Activated T-cell treated with anti-CD3 and anti-CD28 coated beads, Interleukin-2, amount 50 U/mL, for 4 hours (primary cell): ENCODE measurements around the gene EIF4ENIF1. TPM values are rescaled to one million over a fixed set of nuclear protein-coding genes. Genes with fewer than 3 reads are reported as not detected.
"Not testable (repeated sequence)": the region's sequence is repeated elsewhere in the genome, so short reads cannot be mapped to it uniquely, and the experiment has no call there.

Source experiments
- ATAC-seq, 2 donors: fragments of 200-7000 bp; cut with Tn5 transposase; one replicate each; pipeline ENCODE4 v1.10.0; 2021
- DNase-seq: peaks from one replicate; pipeline ENCODE4 v3.0.0-alpha.2; 2020
- H3K27me3 Mint-ChIP-seq: one replicate; pipeline ENCODE4 v1.8.0; 2021; ENCODE audit warnings: low read depth, mixed read lengths
- H3K36me3 Mint-ChIP-seq: one replicate; pipeline ENCODE4 v1.8.0; 2022; ENCODE audit warnings: mixed read lengths; ENCODE audit not compliant: insufficient read depth
- H3K4me1 Mint-ChIP-seq: one replicate; pipeline ENCODE4 v1.8.0; 2021; ENCODE audit warnings: low read depth, mixed read lengths
- H3K4me3 Mint-ChIP-seq: one replicate; pipeline ENCODE4 v1.8.0; 2021; ENCODE audit warnings: mild to moderate bottlenecking, moderate library complexity, mixed read lengths
- H3K9me3 Mint-ChIP-seq: one replicate; pipeline ENCODE4 v1.8.0; 2021; ENCODE audit warnings: mixed read lengths
- total RNA-seq, 3 donors: library from RNA; stranded (reverse); gene quantifications; one replicate each; pipeline ENCODE4 v1.2.1, GENCODE V29; 2021

Gene EIF4ENIF1
- total RNA-seq, 3 donors from 2014 or later, result 40.0 to 47.2 (median 44.1) TPM

GRCh38 chr22:31443516-31443915 is 46.1 kb downstream of the EIF4ENIF1 start:
- no peaks in the 10 kb centered on the region for H3K9me3 Mint-ChIP-seq
- peaks cover 33% of the 10 kb centered on the region for H3K36me3 Mint-ChIP-seq
- H3K4me1 Mint-ChIP-seq, result no peaks in the 10 kb centered on the region
- no peaks in the 10 kb centered on the region for H3K27me3 Mint-ChIP-seq
- ATAC-seq (no peak), DNase-seq (no peak)
- no peak overlapping the region for H3K4me3 Mint-ChIP-seq

- DNase-seq, result no peak
- H3K9me3 Mint-ChIP-seq, result no peaks in the 10 kb centered on the region
- H3K27me3 Mint-ChIP-seq, result no peaks in the 10 kb centered on the region
- H3K4me3 Mint-ChIP-seq, result no peak overlapping the region
- H3K36me3 Mint-ChIP-seq, result peaks cover 35% of the 10 kb centered on the region
- no peak for ATAC-seq
- H3K4me1 Mint-ChIP-seq, result no peaks in the 10 kb centered on the region
These were observed 46.7 kb downstream of the EIF4ENIF1 start for GRCh38 chr22:31442768-31443489.

GRCh38 chr22:31441652-31442051 is 48.0 kb downstream of the EIF4ENIF1 start:
- peaks cover 2% of the 10 kb centered on the region for H3K4me1 Mint-ChIP-seq
- no peak for ATAC-seq
- H3K9me3 Mint-ChIP-seq, result no peaks in the 10 kb centered on the region

GRCh38 chr22:31440681-31441080 is 49.0 kb downstream of the EIF4ENIF1 start:
- H3K9me3 Mint-ChIP-seq, result no peaks in the 10 kb centered on the region
- no peak for DNase-seq
- peaks cover 38% of the 10 kb centered on the region for H3K36me3 Mint-ChIP-seq
- no peaks in the 10 kb centered on the region for H3K27me3 Mint-ChIP-seq
- H3K4me1 Mint-ChIP-seq, result peaks cover 2% of the 10 kb centered on the region
- ATAC-seq, result no peak
- no peak overlapping the region for H3K4me3 Mint-ChIP-seq

More at GRCh38 chr22:31441652-31442051, 48.0 kb downstream of the EIF4ENIF1 start:
- peaks cover 37% of the 10 kb centered on the region for H3K36me3 Mint-ChIP-seq
- no peak overlapping the region for H3K4me3 Mint-ChIP-seq
- no peak for DNase-seq
- H3K27me3 Mint-ChIP-seq, result no peaks in the 10 kb centered on the region

- no peaks in the 10 kb centered on the region for H3K27me3 Mint-ChIP-seq
- no peaks in the 10 kb centered on the region for H3K9me3 Mint-ChIP-seq
- H3K4me3 Mint-ChIP-seq, result no peak overlapping the region
- H3K4me1 Mint-ChIP-seq, result peaks cover 2% of the 10 kb centered on the region
- peaks cover 39% of the 10 kb centered on the region for H3K36me3 Mint-ChIP-seq
- DNase-seq (no peak), ATAC-seq (no peak)
These were observed 49.8 kb downstream of the EIF4ENIF1 start for GRCh38 chr22:31439808-31440207.

GRCh38 chr22:31436132-31436531 is 53.5 kb downstream of the EIF4ENIF1 start:
- Mint-ChIP-seq H3K9me3 (no peaks in the 10 kb centered on the region), H3K27me3 (no peaks in the 10 kb centered on the region), H3K4me3 (no peak overlapping the region), H3K36me3 (peaks cover 44% of the 10 kb centered on the region), H3K4me1 (peaks cover 2% of the 10 kb centered on the region)
- ATAC-seq (no peak), DNase-seq (no peak)

GRCh38 chr22:31431950-31432349 is 57.7 kb downstream of the EIF4ENIF1 start:
- Mint-ChIP-seq H3K27me3 (no peaks in the 10 kb centered on the region), H3K9me3 (no peaks in the 10 kb centered on the region), H3K4me3 (no peak overlapping the region), H3K4me1 (no peaks in the 10 kb centered on the region), H3K36me3 (peaks cover 45% of the 10 kb centered on the region)
- ATAC-seq (no peak), DNase-seq (no peak)

- H3K4me3 Mint-ChIP-seq, result no peak overlapping the region
- no peaks in the 10 kb centered on the region for H3K27me3 Mint-ChIP-seq
- H3K36me3 Mint-ChIP-seq, result peaks cover 41% of the 10 kb centered on the region
- peaks cover 4% of the 10 kb centered on the region for H3K4me1 Mint-ChIP-seq
- no peak for ATAC-seq
- DNase-seq, result no peak
- no peaks in the 10 kb centered on the region for H3K9me3 Mint-ChIP-seq
These were observed 64.2 kb downstream of the EIF4ENIF1 start for GRCh38 chr22:31425331-31426050.

GRCh38 chr22:31402350-31402749 is 87.3 kb downstream of the EIF4ENIF1 start:
- not testable (repeated sequence) for H3K4me3 Mint-ChIP-seq

GRCh38 chr22:31400023-31400397 is 89.6 kb downstream of the EIF4ENIF1 start:
- no peaks in the 10 kb centered on the region for H3K27me3 Mint-ChIP-seq
- ATAC-seq (no peak), DNase-seq (no peak)
- peak overlapping the region; percentile 99 for H3K4me3 Mint-ChIP-seq
- H3K9me3 Mint-ChIP-seq, result no peaks in the 10 kb centered on the region
- peaks cover 21% of the 10 kb centered on the region for H3K4me1 Mint-ChIP-seq
- peaks cover 14% of the 10 kb centered on the region for H3K36me3 Mint-ChIP-seq

More at GRCh38 chr22:31402350-31402749, 87.3 kb downstream of the EIF4ENIF1 start:
- ATAC-seq, DNase-seq, H3K9me3 Mint-ChIP-seq, H3K27me3 Mint-ChIP-seq: not testable (repeated sequence)
- peaks cover 29% of the 10 kb centered on the region for H3K36me3 Mint-ChIP-seq
- H3K4me1 Mint-ChIP-seq, result peaks cover 27% of the 10 kb centered on the region

- Mint-ChIP-seq H3K36me3 (peaks cover 14% of the 10 kb centered on the region), H3K4me1 (peaks cover 21% of the 10 kb centered on the region), H3K27me3 (no peaks in the 10 kb centered on the region), H3K4me3 (peak within 1 kb of the TSS; percentile 99), H3K9me3 (no peaks in the 10 kb centered on the region)
- DNase-seq (peak; percentile 96), ATAC-seq (peak; percentile 99 to 100)
These were observed 90.2 kb downstream of the EIF4ENIF1 start, which contains the start of gene DRG1 for GRCh38 chr22:31399211-31400022. TSS of gene DRG1 (plus strand) at chr22:31399604. CDS start at chr22:31399684, 80 bp downstream.

GRCh38 chr22:31398231-31398630 is 91.4 kb downstream of the EIF4ENIF1 start:
- Mint-ChIP-seq H3K9me3 (no peaks in the 10 kb centered on the region), H3K4me1 (peaks cover 21% of the 10 kb centered on the region), H3K36me3 (peaks cover 12% of the 10 kb centered on the region), H3K4me3 (no peak overlapping the region), H3K27me3 (no peaks in the 10 kb centered on the region)
- ATAC-seq (no peak), DNase-seq (no peak)

GRCh38 chr22:31394326-31394725 is 95.3 kb downstream of the EIF4ENIF1 start:
- Mint-ChIP-seq H3K36me3 (no peaks in the 10 kb centered on the region), H3K4me1 (peaks cover 3% of the 10 kb centered on the region), H3K27me3 (no peaks in the 10 kb centered on the region), H3K4me3 (no peak overlapping the region), H3K9me3 (no peaks in the 10 kb centered on the region)
- ATAC-seq, result no peak
- DNase-seq, result no peak

GRCh38 chr22:31393893-31394292 is 95.7 kb downstream of the EIF4ENIF1 start:
- peaks cover 2% of the 10 kb centered on the region for H3K4me1 Mint-ChIP-seq
- no peak for DNase-seq
- no peaks in the 10 kb centered on the region for H3K36me3 Mint-ChIP-seq
- H3K27me3 Mint-ChIP-seq, result no peaks in the 10 kb centered on the region
- H3K9me3 Mint-ChIP-seq, result no peaks in the 10 kb centered on the region
- no peak for ATAC-seq
- no peak overlapping the region for H3K4me3 Mint-ChIP-seq
